Natural killer cell treated with Interleukin-12 subunit alpha and Interleukin-12 subunit beta and Interleukin-15 and Interleukin-18, amount 100 ng/mL, for 72 hours (primary cell): ENCODE results near the gene PRXL2B. TPM values are rescaled to one million over a fixed set of nuclear protein-coding genes. Genes with fewer than 3 reads are reported as not detected.

Source experiments
- ATAC-seq, 2 donors: fragments of 150-1000 bp; cut with Tn5 transposase in 1 of 2; sonication (Bioruptor Pico), chemical (Tn5 transposase) in 1 of 2; 2 replicates each; pipeline ENCODE4 v1.10.0; 2021
- DNase-seq: peaks from one replicate; pipeline ENCODE4 v3.0.0; 2022; ENCODE audit warnings: low spot score
- H3K27ac Mint-ChIP-seq, 2 donors: 1 replicate in 1 of 2; 2 replicates in 1 of 2; pipeline ENCODE4 v1.8.0; 2022; ENCODE audit warnings: mixed read lengths in 2 of 2, mild to moderate bottlenecking in 1 of 2, moderate library complexity in 1 of 2
- H3K27me3 Mint-ChIP-seq, 2 donors: 1 replicate in 1 of 2; 2 replicates in 1 of 2; pipeline ENCODE4 v1.8.0; 2022; ENCODE audit warnings: mixed read lengths in 2 of 2
- H3K36me3 Mint-ChIP-seq: one replicate; pipeline ENCODE4 v1.8.0; 2022; ENCODE audit warnings: mixed read lengths
- H3K4me1 Mint-ChIP-seq, 2 donors: 1 replicate in 1 of 2; 2 replicates in 1 of 2; pipeline ENCODE4 v1.8.0; 2022; ENCODE audit warnings: low read depth in 2 of 2, mixed read lengths in 2 of 2, mild to moderate bottlenecking in 1 of 2
- H3K4me3 Mint-ChIP-seq: one replicate; pipeline ENCODE4 v1.8.0; 2022; ENCODE audit warnings: mixed read lengths
- H3K9me3 Mint-ChIP-seq: 2 replicates; pipeline ENCODE4 v1.8.0; 2022; ENCODE audit warnings: mixed read lengths
- total RNA-seq, 2 donors: library from RNA; stranded (reverse); gene quantifications; one replicate each; pipeline ENCODE4 v1.2.3, GENCODE V29; 2022

Gene PRXL2B
- total RNA-seq, 2 donors from 2014 or later, result 9.1 to 18.5 TPM

DNA sequence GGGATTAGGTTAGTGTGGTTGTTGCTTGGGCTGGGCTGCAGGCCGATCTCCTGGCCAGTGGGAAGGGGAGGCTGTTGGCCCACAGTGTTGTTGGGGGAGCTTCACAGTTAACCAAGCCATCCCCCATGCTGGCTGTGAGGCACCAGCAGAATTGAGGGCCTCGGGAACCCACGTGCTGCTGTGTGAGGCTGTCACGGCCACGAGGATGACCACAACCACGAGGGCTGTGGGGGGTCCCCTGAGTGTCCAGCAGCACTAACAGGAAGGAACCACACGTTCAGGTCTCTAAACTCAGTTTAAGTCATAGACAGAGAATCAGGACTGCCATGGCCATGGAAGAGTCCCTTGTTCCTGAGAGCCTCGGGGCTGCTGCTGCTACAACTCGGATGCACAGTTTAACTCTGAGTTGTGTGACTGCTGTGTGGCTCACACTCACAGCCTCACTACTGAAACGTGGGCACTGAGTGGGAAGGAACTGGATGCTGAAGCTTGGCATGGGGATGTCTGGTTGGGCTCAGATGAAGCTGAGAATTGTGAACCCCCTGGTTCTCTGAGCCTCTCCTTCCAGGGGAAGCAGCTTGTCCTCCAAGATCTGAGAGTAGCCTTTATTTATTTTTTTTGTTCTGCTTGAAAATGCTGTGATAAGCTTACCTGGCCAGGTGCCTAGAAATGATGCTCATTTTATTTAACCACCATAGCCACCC is 51.0 kb downstream of the PRXL2B start:
- H3K9me3 Mint-ChIP-seq, result no peaks in the 10 kb centered on the region
- no peak overlapping the region for H3K27ac Mint-ChIP-seq

DNA sequence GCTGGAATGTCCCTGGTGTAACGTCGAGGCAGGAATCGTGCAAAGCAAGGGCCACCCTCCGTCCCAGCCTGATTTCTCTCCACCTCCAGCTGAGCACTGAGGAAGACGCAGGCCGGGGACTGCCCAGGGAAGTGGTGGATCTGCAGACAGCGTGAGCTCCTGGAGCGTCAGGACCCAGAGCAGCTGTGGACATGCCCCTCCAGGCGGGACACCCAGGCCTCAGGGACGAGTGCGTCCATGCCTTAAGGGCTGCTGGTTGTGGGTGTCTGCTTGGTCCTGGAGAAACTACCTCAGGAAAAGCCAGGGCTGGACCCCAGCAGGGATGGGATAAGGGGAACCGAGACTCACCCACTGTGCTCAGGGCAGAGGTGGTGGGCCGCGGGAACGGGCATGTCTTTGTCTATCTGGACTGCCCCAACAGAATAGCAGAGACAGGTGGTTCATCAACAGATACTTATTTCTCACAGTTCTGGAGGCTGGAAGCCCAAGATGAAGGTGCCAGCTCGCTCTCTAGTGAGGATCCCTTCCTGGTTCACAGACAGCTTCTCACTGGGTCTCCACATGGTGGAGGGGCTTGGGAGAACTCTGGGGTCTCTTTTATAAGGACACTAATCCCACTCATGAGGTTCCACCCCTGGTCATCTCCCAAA is 52.0 kb downstream of the PRXL2B start:
- H3K36me3 Mint-ChIP-seq, result no peaks in the 10 kb centered on the region
- ATAC-seq, result no peak
- no peaks in the 10 kb centered on the region for H3K9me3 Mint-ChIP-seq
- no peak overlapping the region for H3K27ac Mint-ChIP-seq
- no peak for DNase-seq
- H3K4me1 Mint-ChIP-seq, result peaks cover 7 to 8% of the 10 kb centered on the region in 2 donors
- no peak overlapping the region for H3K4me3 Mint-ChIP-seq
- peaks cover 5 to 6% of the 10 kb centered on the region in 2 donors for H3K27me3 Mint-ChIP-seq

More for the DNA sequence above, 51.0 kb downstream of the PRXL2B start:
- Mint-ChIP-seq H3K27me3 (peaks cover 5 to 6% of the 10 kb centered on the region in 2 donors), H3K4me1 (peaks cover 6 to 7% of the 10 kb centered on the region in 2 donors), H3K36me3 (no peaks in the 10 kb centered on the region), H3K4me3 (no peak overlapping the region)
- no peak for DNase-seq
- no peak for ATAC-seq

DNA sequence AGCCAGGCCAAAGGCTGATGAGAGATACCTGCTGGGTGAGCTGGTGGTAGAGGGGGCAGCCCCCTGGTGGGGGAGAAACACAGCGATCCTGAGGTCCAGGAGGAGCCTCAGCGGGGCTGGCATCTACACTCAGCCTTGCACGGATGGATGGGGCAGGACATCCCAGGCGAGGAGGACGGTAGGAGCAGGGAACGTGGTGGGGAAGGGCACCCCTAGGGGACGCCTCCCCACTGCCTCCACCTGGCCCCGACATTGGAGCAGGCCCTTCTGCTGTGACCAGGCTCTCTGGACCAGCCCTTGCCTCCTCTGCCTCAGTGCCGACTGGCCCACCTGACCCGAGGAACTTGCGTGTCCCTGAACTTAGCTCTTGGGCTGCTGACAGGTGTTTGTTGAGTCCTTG is 52.6 kb downstream of the PRXL2B start:
- H3K27me3 Mint-ChIP-seq, result peaks cover 5 to 6% of the 10 kb centered on the region in 2 donors
- peaks cover 7 to 11% of the 10 kb centered on the region in 2 donors for H3K4me1 Mint-ChIP-seq
- DNase-seq (no peak), ATAC-seq (no peak)
- H3K4me3 Mint-ChIP-seq, result no peak overlapping the region
- no peaks in the 10 kb centered on the region for H3K9me3 Mint-ChIP-seq
- no peaks in the 10 kb centered on the region for H3K36me3 Mint-ChIP-seq
- no peak overlapping the region for H3K27ac Mint-ChIP-seq

DNA sequence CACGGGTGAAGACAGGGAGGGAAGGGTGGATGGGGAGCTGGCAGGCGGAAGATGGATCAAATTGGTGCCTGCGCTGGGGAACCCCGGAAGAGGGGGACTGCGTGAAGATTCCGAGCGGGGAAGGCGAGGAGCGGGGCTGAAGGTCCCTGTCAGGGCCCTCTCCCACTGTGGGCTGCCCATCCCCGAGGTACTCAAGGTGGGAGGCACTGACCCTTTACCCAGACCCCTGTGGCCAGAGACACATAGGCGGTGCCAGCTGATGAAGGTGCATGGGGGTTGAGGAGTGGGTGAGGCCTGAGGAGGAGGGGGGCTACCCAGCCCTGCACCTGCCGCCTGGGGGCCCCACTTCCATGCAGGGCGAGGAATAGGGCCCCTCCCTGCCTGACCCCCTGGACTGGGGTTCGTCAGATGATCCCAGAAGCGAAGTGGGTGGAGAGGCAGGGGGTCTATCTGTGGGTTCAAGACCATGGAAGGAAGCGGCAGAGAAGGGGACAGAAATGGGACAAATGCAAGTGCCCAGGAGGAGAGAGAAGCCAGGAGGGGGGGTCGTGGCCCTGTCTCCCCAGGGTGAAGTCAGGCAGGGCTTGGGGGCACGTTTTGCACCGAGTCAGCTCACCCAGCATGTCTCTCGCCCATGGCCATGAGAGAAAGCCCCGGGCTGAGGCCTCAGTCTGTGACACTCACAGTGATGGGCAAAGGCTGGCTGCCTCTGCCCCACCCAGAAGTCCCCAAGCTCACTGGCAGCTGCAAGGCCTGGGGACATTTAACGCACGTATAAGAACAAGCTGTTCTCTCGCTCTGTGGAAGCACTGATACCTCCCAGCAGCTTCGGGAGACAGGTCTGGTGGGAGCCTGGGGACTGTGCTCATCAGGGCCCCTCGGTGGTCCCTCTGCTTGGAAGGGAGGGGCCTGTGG is 53.3 kb downstream of the PRXL2B start:
- Mint-ChIP-seq H3K4me1 (peaks cover 7 to 11% of the 10 kb centered on the region in 2 donors), H3K36me3 (no peaks in the 10 kb centered on the region), H3K27ac (no peak overlapping the region), H3K4me3 (no peak overlapping the region), H3K27me3 (peaks cover 5 to 6% of the 10 kb centered on the region in 2 donors), H3K9me3 (no peaks in the 10 kb centered on the region)
- DNase-seq (no peak), ATAC-seq (no peak)

DNA sequence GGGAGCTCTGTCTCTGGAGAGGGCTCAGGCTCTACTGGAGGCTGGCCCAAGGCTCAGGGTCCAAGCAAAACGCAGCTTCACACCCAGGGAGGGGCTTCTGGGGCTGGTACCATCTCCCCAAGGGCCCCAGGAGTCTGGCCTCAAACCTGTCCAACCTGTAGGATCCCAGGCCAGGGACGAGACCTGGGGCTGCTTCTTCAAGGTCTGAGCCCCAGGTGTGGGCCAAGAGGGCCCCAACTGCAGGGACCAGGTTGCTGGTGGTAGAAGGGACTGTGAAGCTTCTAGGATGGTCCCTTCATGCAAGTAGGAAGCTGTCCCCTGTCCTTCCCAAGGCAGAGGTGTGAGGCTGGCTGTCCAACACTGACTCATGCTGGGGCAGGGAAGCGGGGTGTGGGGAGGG is 54.0 kb downstream of the PRXL2B start:
- Mint-ChIP-seq H3K27me3 (peaks cover 5 to 6% of the 10 kb centered on the region in 2 donors), H3K27ac (no peak overlapping the region), H3K4me3 (no peak overlapping the region), H3K9me3 (no peaks in the 10 kb centered on the region), H3K36me3 (no peaks in the 10 kb centered on the region), H3K4me1 (peaks cover 7 to 11% of the 10 kb centered on the region in 2 donors)
- DNase-seq, result no peak
- ATAC-seq, result no peak

Other genes starting within 250 kb of the PRXL2B start
- 1 to 10 TPM; 4.0 to 7.5 TPM for gene MORN1, start 195.2 kb upstream of the PRXL2B start, total RNA-seq
- 100 to 1,000 TPM; 139 to 161 TPM for gene RER1, start 194.9 kb upstream of the PRXL2B start, total RNA-seq
- 10 to 100 TPM; 10.7 to 18.9 TPM for gene PEX10, start 174.2 kb upstream of the PRXL2B start, total RNA-seq
- gene PLCH2, start 110.5 kb upstream of the PRXL2B start, total RNA-seq, result 1 to 10 TPM; 5.5 to 6.9 TPM
- gene PANK4, start 60.2 kb upstream of the PRXL2B start, total RNA-seq, result 10 to 100 TPM; 37.7 to 70.5 TPM
- gene HES5, start 56.5 kb upstream of the PRXL2B start, total RNA-seq, result not detected
- 100 to 1,000 TPM in 1 of 2 donors, 10 to 100 TPM in 1; 93.2 to 118 TPM for gene TNFRSF14, start 30.4 kb upstream of the PRXL2B start, total RNA-seq
- under 1 TPM in 1 of 2 donors, not detected in 1; 0.81 TPM for gene MMEL1, start 46.2 kb downstream of the PRXL2B start, total RNA-seq
- gene TTC34, start 214.9 kb downstream of the PRXL2B start, total RNA-seq, result under 1 TPM; 0.40 to 0.56 TPM